Upper lobe of left lung (tissue), 6 donors: Measurements from ENCODE around the gene SIGLEC7. TPM values are rescaled to one million over a fixed set of nuclear protein-coding genes. Genes with fewer than 3 reads are reported as not detected.

Experiments
- ATAC-seq, 2 donors: fragments of 200-7000 bp; cut with Tn5 transposase; one replicate each; pipeline ENCODE4 v1.9.1; 2022; ENCODE audit warnings: mild to moderate bottlenecking in 2 of 2, moderate library complexity in 2 of 2; ENCODE audit not compliant: low FRiP score in 2 of 2
- DNase-seq, 2 donors: peaks; one replicate each; pipeline ENCODE4 v3.0.0-alpha.2; 2019 to 2020
- H3K27ac ChIP-seq, 4 donors: fragments of 200-600 bp; sonication (generic); one replicate each; pipeline ENCODE4 v1.5.1; 2016 to 2019
- H3K27me3 ChIP-seq, 4 donors: fragments of 200-600 bp; sonication (generic); one replicate each; pipeline ENCODE4 v1.5.1; 2017 to 2019
- H3K36me3 ChIP-seq, 4 donors: fragments of 200-600 bp; sonication (generic); one replicate each; pipeline ENCODE4 v1.5.1; 2016 to 2019
- H3K4me1 ChIP-seq, 4 donors: fragments of 200-600 bp; sonication (generic); one replicate each; pipeline ENCODE4 v1.5.1; 2018 to 2019
- H3K4me3 ChIP-seq, 4 donors: fragments of 200-600 bp; sonication (generic); one replicate each; pipeline ENCODE4 v1.5.1; 2017 to 2019; ENCODE audit warnings: mild to moderate bottlenecking in 2 of 4, moderate library complexity in 1 of 4
- H3K9me3 ChIP-seq, 4 donors: fragments of 200-600 bp; sonication (generic); one replicate each; pipeline ENCODE4 v1.5.1; 2018 to 2019
- CTCF ChIP-seq, 6 experiments: fragments of 450-650 bp in 4 of 6; fragments of 200-600 bp in 2 of 6; sonication (generic) in 2 of 6; IDR thresholded peaks; one replicate each; pipeline ENCODE4 v1.5.1; 2016 to 2019; ENCODE audit warnings: antibody characterized with exemption in 6 of 6
- EP300 ChIP-seq, 4 donors: sonication (generic); formaldehyde crosslinking; IDR thresholded peaks; one replicate each; pipeline ENCODE4 v1.5.1; 2017; ENCODE audit warnings: antibody characterized with exemption in 4 of 4, control low read depth in 2 of 4
- POLR2A ChIP-seq, 4 donors: fragments of 450-650 bp; IDR thresholded peaks; one replicate each; pipeline ENCODE4 v1.5.1; 2016 to 2017; ENCODE audit warnings: antibody characterized with exemption in 4 of 4, mild to moderate bottlenecking in 2 of 4
- POLR2AphosphoS5 ChIP-seq, 2 donors: sonication (generic); formaldehyde crosslinking; IDR thresholded peaks; one replicate each; pipeline ENCODE4 v1.5.1; 2017; ENCODE audit warnings: antibody characterized with exemption in 2 of 2
- whole genome bisulfite sequencing, 2 donors: methylation state at CpG; one replicate each; pipeline ENCODE4 v1.1.5; 2017 to 2018; 5-methylcytosine and 5-hydroxymethylcytosine counted together
- total RNA-seq, 6 donors: library from RNA; depleted of rRNA in 4 of 6; stranded (reverse); fragments of >200 nt in 4 of 6; gene quantifications; one replicate each; pipeline versions ENCODE4 v1.1.0 to v1.2.1, GENCODE V29; 2016 to 2021
- donor health status: DM: no; HTN: no; CAD: no; lungs with moderate emphysema.
- donor health status: DM: no; HTN: yes; CAD: no; lungs with severe emphysema.

The SIGLEC7 gene
- total RNA-seq, 6 donors from 2014 or later, result 3.4 to 10.9 (median 8.1) TPM

GRCh38 chr19:51173681-51174080 is 31.6 kb downstream of the SIGLEC7 start:
- TF ChIP-seq CTCF (IDR thresholded peaks at IDR 0.05), result no peak
- no peak for TF ChIP-seq POLR2A (IDR thresholded peaks at IDR 0.05)
- no peak for TF ChIP-seq POLR2AphosphoS5 (IDR thresholded peaks at IDR 0.05)
- no peak for TF ChIP-seq EP300 (IDR thresholded peaks at IDR 0.05)
- ATAC-seq (no peak), DNase-seq (no peak)
- no peak overlapping the region for H3K27ac ChIP-seq
- H3K4me3 ChIP-seq, result no peak overlapping the region
- H3K27me3 ChIP-seq, result no peaks in the 10 kb centered on the region
- no peaks in the 10 kb centered on the region for H3K36me3 ChIP-seq
- no peaks in the 10 kb centered on the region for H3K9me3 ChIP-seq
- 49 to 72% methylated on average over 5 of the region's 5 CpGs for WGBS, 2 donors
- H3K4me1 ChIP-seq, result peaks cover 0 to 5% (median 0%) of the 10 kb centered on the region in 4 donors

GRCh38 chr19:51179256-51179655 is 37.2 kb downstream of the SIGLEC7 start:
- Histone ChIP-seq H3K4me1 (no peaks in the 10 kb centered on the region), H3K36me3 (no peaks in the 10 kb centered on the region), H3K27me3 (no peaks in the 10 kb centered on the region), H3K9me3 (no peaks in the 10 kb centered on the region), H3K4me3 (no peak overlapping the region), H3K27ac (no peak overlapping the region)
- no peak for DNase-seq
- WGBS, 2 donors, result 14 to 24% methylated on average over 1 of the region's 1 CpG
- no peak for ATAC-seq
- TF ChIP-seq CTCF (IDR thresholded peaks at IDR 0.05) (no peak), EP300 (IDR thresholded peaks at IDR 0.05) (no peak), POLR2AphosphoS5 (IDR thresholded peaks at IDR 0.05) (no peak), POLR2A (IDR thresholded peaks at IDR 0.05) (no peak)

- Histone ChIP-seq H3K9me3 (no peaks in the 10 kb centered on the region), H3K36me3 (no peaks in the 10 kb centered on the region), H3K4me1 (no peaks in the 10 kb centered on the region), H3K4me3 (no peak overlapping the region), H3K27me3 (no peaks in the 10 kb centered on the region), H3K27ac (no peak overlapping the region)
- ATAC-seq, result no peak
- 95 to 100% methylated on average over 1 to 33 of the region's 39 CpGs for WGBS, 2 donors
- TF ChIP-seq EP300 (IDR thresholded peaks at IDR 0.05) (no peak), CTCF (IDR thresholded peaks at IDR 0.05) (no peak), POLR2A (IDR thresholded peaks at IDR 0.05) (no peak), POLR2AphosphoS5 (IDR thresholded peaks at IDR 0.05) (no peak)
- DNase-seq, result peak in 1 of 2 donors; percentile 77
Observed at GRCh38 chr19:51181377-51181912, 39.3 kb downstream of the SIGLEC7 start.

GRCh38 chr19:51181913-51182419 is 39.9 kb downstream of the SIGLEC7 start:
- DNase-seq (no peak), ATAC-seq (no peak)
- H3K36me3 ChIP-seq, result no peaks in the 10 kb centered on the region
- H3K4me3 ChIP-seq, result no peak overlapping the region
- 41 to 62% methylated on average over 24 to 25 of the region's 31 CpGs for WGBS, 2 donors
- H3K9me3 ChIP-seq, result no peaks in the 10 kb centered on the region
- TF ChIP-seq POLR2A (IDR thresholded peaks at IDR 0.05) (no peak), EP300 (IDR thresholded peaks at IDR 0.05) (no peak), CTCF (IDR thresholded peaks at IDR 0.05) (no peak)
- no peaks in the 10 kb centered on the region for H3K4me1 ChIP-seq
- no peaks in the 10 kb centered on the region for H3K27me3 ChIP-seq
- no peak overlapping the region for H3K27ac ChIP-seq

GRCh38 chr19:51183629-51184028 is 41.5 kb downstream of the SIGLEC7 start:
- TF ChIP-seq CTCF (IDR thresholded peaks at IDR 0.05) (no peak), POLR2A (IDR thresholded peaks at IDR 0.05) (no peak), EP300 (IDR thresholded peaks at IDR 0.05) (no peak), POLR2AphosphoS5 (IDR thresholded peaks at IDR 0.05) (no peak)
- ATAC-seq, result no peak
- Histone ChIP-seq H3K27me3 (no peaks in the 10 kb centered on the region), H3K36me3 (no peaks in the 10 kb centered on the region), H3K27ac (no peak overlapping the region), H3K4me3 (no peak overlapping the region), H3K9me3 (no peaks in the 10 kb centered on the region), H3K4me1 (no peaks in the 10 kb centered on the region)
- no peak for DNase-seq
- WGBS, 2 donors, result 20 to 74% methylated on average over 1 to 6 of the region's 8 CpGs
